CD4-positive, alpha-beta T cell (primary cell): ENCODE data around the gene AKAP17A. TPM values are rescaled to one million over a fixed set of nuclear protein-coding genes. Genes with fewer than 3 reads are reported as not detected.
"Not testable (repeated sequence)": the region's sequence is repeated elsewhere in the genome, so short reads cannot be mapped to it uniquely, and the experiment has no call there.

ENCODE experiments used
- ATAC-seq: fragments of 200-7000 bp; cut with Tn5 transposase; one replicate; pipeline ENCODE4 v1.10.0; 2022; ENCODE audit warnings: mild to moderate bottlenecking; ENCODE audit not compliant: poor library complexity
- CTCF ChIA-PET: fragments of 350-600 bp; sonication (Branson Sonifier 250); formaldehyde crosslinking; loops from one replicate; lab custom pipeline; 2021; ENCODE audit warnings: antibody characterized with exemption, inconsistent platforms; lab: Charles Lee
- POLR2A ChIA-PET: fragments of 350-600 bp; sonication (Branson Sonifier 250); formaldehyde crosslinking; loops from one replicate; lab custom pipeline; 2021; ENCODE audit warnings: antibody characterized with exemption, inconsistent platforms; lab: Charles Lee
- DNase-seq, 14 experiments: peaks; one replicate each; pipeline ENCODE4 v3.0.0-alpha.2; 2013 to 2020; ENCODE audit warnings: mixed read lengths in 2 of 14
- H3K27ac ChIP-seq, 2 donors: one replicate each; pipeline versions ENCODE4 v1.5.1 to v1.7.0; 2013; ENCODE audit warnings: low read length in 2 of 2, low read depth in 1 of 2, mild to moderate bottlenecking in 1 of 2
- H3K27me3 ChIP-seq, 2 experiments: 1 replicate in 1 of 2; 2 replicates in 1 of 2; pipeline versions ENCODE4 v1.6.1 to v1.7.0; 2013; ENCODE audit warnings: low read length in 2 of 2, control low read depth in 1 of 2, mild to moderate bottlenecking in 1 of 2, moderate library complexity in 1 of 2; ENCODE audit not compliant: insufficient read depth in 2 of 2, control insufficient read depth in 1 of 2
- H3K36me3 ChIP-seq: one replicate; pipeline ENCODE4 v1.6.1; 2013; ENCODE audit warnings: low read length, control low read depth; ENCODE audit not compliant: insufficient read depth
- H3K4me1 ChIP-seq: one replicate; pipeline ENCODE4 v1.6.1; 2013; ENCODE audit warnings: low read length, control low read depth; ENCODE audit not compliant: insufficient read depth
- H3K4me3 ChIP-seq: one replicate; pipeline ENCODE4 v1.5.1; 2013; ENCODE audit warnings: mild to moderate bottlenecking, low read length, moderate library complexity
- H3K9me3 ChIP-seq, 2 experiments: 1 replicate in 1 of 2; 2 replicates in 1 of 2; pipeline versions ENCODE4 v1.6.1 to v1.7.0; 2013; ENCODE audit warnings: low read length in 2 of 2, mild to moderate bottlenecking in 2 of 2, control low read depth in 1 of 2, moderate library complexity in 1 of 2; ENCODE audit not compliant: control insufficient read depth in 1 of 2, insufficient read depth in 1 of 2
- H3K27ac Mint-ChIP-seq: one replicate; pipeline ENCODE4 v1.8.0; 2020; ENCODE audit warnings: mixed read lengths
- H3K27me3 Mint-ChIP-seq: one replicate; pipeline ENCODE4 v1.8.0; 2021; ENCODE audit warnings: mixed read lengths
- H3K36me3 Mint-ChIP-seq: one replicate; pipeline ENCODE4 v1.8.0; 2021; ENCODE audit warnings: low read depth, mixed read lengths
- H3K4me1 Mint-ChIP-seq: one replicate; pipeline ENCODE4 v1.8.0; 2021; ENCODE audit warnings: low read depth, mixed read lengths
- H3K4me3 Mint-ChIP-seq: one replicate; pipeline ENCODE4 v1.8.0; 2020; ENCODE audit warnings: mild to moderate bottlenecking, mixed read lengths
- H3K9me3 Mint-ChIP-seq: one replicate; pipeline ENCODE4 v1.8.0; 2020; ENCODE audit warnings: mixed read lengths
- intact Hi-C, 2 experiments: fragments of 100-400 bp; cut with DNase I in 1 of 2; cut with micrococcal nuclease in 1 of 2; formaldehyde crosslinking; loops; one replicate each; pipeline versions ENCODE4 v1.15.1 to v1.9.0; 2023 to 2025; cut with DNase I, micrococcal nuclease
- total RNA-seq, 174 experiments: library from RNA in 2 of 174; stranded (reverse) in 2 of 174; gene quantifications; one replicate each; pipeline ENCODE4 v1.2.3 and lab custom pipeline; 2021 to 2026
- TF ChIP-seq, protein P1 (sequence below): fragments of 200-600 bp; IDR thresholded peaks from one replicate; pipeline ENCODE4 v1.8.0; 2022; ENCODE audit warnings: antibody characterized with exemption, mild to moderate bottlenecking

Gene AKAP17A
- total RNA-seq, 2 experiments from 2014 or later, result 143 to 149 TPM

DNA sequence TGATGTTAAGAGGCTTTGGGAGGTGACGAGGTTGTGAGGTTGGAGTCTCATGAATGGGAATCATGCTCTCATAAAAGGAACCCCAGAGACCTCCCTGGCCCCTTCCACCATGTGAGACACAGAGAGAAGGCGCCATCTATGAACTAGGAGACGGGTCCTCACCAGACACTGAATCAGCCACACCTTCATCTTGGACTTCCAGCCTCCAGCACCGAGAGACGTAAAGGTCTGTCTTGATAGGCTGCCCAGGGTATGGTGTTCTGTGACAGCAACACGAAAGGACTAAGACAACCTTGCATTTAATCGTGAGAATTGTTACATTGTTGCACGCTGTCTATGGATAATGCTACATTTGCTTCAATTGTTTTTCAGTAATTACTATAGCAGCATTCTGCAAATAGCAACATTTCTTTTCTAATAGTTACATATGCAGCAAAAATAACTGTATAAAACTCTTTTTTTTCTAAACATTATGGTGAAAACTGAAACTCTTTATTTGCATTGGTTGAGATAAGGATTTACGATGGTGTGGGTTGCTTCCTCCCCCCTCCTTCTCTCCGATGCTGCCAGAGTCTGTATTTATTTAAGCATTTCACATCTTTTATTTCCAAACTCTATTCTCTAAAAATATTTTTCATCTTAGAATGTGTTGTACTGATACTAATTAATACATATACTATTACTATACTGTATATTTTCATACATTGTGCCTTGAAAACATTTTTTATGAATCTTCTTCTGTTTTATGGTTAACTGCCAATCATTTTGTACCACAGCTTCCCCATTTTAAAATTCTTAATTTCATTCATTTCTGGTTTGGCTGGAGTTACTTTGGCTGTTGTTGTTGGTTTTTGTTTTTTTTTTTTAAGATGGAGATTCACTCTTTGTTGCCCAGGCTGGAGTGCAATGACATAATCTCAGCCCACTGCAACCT is 26.4 kb upstream of the AKAP17A start:
- no peaks in the 10 kb centered on the region for H3K36me3 ChIP-seq
- ChIA-PET CTCF (no interaction called here), POLR2A (no interaction called here)
- no peaks in the 10 kb centered on the region for H3K9me3 ChIP-seq
- H3K36me3 Mint-ChIP-seq, result no peaks in the 10 kb centered on the region
- H3K27me3 Mint-ChIP-seq, result no peaks in the 10 kb centered on the region
- H3K9me3 Mint-ChIP-seq, result no peaks in the 10 kb centered on the region
- H3K27ac Mint-ChIP-seq, result peak overlapping the region; percentile 49
- intact Hi-C loops, result no loop called here
- TF ChIP-seq, protein P1, sequence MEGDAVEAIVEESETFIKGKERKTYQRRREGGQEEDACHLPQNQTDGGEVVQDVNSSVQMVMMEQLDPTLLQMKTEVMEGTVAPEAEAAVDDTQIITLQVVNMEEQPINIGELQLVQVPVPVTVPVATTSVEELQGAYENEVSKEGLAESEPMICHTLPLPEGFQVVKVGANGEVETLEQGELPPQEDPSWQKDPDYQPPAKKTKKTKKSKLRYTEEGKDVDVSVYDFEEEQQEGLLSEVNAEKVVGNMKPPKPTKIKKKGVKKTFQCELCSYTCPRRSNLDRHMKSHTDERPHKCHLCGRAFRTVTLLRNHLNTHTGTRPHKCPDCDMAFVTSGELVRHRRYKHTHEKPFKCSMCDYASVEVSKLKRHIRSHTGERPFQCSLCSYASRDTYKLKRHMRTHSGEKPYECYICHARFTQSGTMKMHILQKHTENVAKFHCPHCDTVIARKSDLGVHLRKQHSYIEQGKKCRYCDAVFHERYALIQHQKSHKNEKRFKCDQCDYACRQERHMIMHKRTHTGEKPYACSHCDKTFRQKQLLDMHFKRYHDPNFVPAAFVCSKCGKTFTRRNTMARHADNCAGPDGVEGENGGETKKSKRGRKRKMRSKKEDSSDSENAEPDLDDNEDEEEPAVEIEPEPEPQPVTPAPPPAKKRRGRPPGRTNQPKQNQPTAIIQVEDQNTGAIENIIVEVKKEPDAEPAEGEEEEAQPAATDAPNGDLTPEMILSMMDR, result no peak
- no peak overlapping the region for H3K27ac ChIP-seq
- H3K27me3 ChIP-seq, result no peaks in the 10 kb centered on the region
- peak in 1 of 14 experiments; percentile 32 for DNase-seq
- ATAC-seq, result peak; percentile 41
- peaks cover 65% of the 10 kb centered on the region for H3K4me1 Mint-ChIP-seq
- H3K4me1 ChIP-seq, result peaks cover 55% of the 10 kb centered on the region
- no peak overlapping the region for H3K4me3 Mint-ChIP-seq
- H3K4me3 ChIP-seq, result no peak overlapping the region

DNA sequence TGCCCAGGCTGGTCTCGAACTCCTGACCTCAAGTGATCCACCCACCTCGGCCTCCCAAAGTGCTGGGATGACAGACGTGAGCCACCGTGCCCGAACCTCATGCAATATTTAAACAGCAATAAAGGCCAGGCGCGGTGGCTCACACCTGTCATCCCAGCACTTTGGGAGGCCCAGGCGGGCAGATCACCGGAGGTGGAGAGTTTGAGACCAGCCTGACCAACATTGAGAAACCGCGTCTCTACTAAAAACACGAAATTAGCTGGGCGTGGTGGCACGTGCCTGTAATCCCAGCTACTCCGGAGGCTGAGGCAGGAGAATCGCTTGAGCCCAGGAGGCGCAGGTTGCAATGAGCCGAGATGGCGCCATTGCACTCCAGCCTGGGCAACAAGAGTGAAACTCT is 17.2 kb upstream of the AKAP17A start:
- H3K27me3 ChIP-seq, H3K4me3 ChIP-seq, POLR2A ChIA-PET, H3K27me3 Mint-ChIP-seq, ATAC-seq, CTCF ChIA-PET, H3K27ac Mint-ChIP-seq, H3K4me3 Mint-ChIP-seq, H3K9me3 Mint-ChIP-seq, DNase-seq, H3K9me3 ChIP-seq, intact Hi-C loops, H3K27ac ChIP-seq, H3K36me3 Mint-ChIP-seq, H3K36me3 ChIP-seq: not testable (repeated sequence)
- H3K4me1 Mint-ChIP-seq, result peaks cover 28% of the 10 kb centered on the region
- H3K4me1 ChIP-seq, result peaks cover 69% of the 10 kb centered on the region

DNA sequence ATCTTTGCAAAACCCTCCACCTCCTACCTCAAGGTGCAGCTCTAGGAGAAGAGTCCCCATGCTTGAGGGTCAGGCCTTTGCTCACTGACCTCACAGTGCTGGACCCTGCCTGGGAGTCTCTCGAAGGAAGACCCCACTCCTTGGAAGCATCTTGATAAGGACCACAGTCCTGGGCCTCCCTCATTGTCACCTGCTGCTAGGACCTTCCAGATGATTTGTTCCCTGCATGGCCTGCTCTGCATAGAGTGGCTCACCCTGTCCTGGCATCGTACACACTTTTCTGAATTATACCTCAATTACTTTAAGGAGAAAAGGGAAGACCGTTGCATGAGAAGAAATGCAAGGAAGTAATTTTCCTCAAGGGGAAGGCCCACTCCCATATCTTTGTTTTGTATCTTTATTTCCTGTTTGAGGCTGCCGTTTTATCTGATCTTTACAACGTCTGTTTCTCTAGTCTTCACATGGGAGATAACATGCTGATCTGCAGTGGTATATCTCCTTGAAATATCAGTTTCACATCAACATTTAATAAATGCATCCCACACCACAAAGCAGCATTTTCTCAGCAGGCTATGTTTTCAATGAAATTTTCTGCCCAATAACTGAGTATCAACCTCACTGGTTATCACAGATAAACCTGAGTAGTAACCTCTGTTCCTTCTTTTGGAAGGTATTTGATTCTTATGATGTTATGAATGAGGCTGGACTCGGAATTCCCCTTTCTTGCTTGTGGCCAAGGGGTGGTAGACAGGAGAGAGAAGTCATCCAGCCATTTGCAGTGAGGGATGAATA is 15.0 kb upstream of the AKAP17A start:
- Mint-ChIP-seq H3K27ac (no peak overlapping the region), H3K9me3 (no peaks in the 10 kb centered on the region), H3K36me3 (no peaks in the 10 kb centered on the region), H3K27me3 (no peaks in the 10 kb centered on the region), H3K4me3 (no peak overlapping the region), H3K4me1 (peaks cover 14% of the 10 kb centered on the region)
- Histone ChIP-seq H3K4me3 (peak overlapping the region; percentile 9), H3K9me3 (no peaks in the 10 kb centered on the region), H3K27ac (peak overlapping the region; percentile 29 to 50), H3K4me1 (peaks cover 54% of the 10 kb centered on the region), H3K27me3 (no peaks in the 10 kb centered on the region), H3K36me3 (no peaks in the 10 kb centered on the region)
- intact Hi-C loops, result loop anchor here in 1 of 2 experiments (2.0 kb wide), 2 partner anchors 22 to 40 kb away; partner anchors contain the start of gene P2RY8
- ChIA-PET CTCF (no interaction called here), POLR2A (no interaction called here)
- ATAC-seq, result peak; percentile 70
- peak in 3 of 14 experiments; percentile 64 to 78 (median 70) for DNase-seq
- TF ChIP-seq, protein P1, result no peak
